B cell (primary cell): ENCODE data around the gene MAPK8.

Source experiments
- CTCF ChIP-seq: fragments of 200-600 bp; IDR thresholded peaks from one replicate; pipeline ENCODE4 v1.8.0; 2022; ENCODE audit warnings: antibody characterized with exemption, mild to moderate bottlenecking
- EZH2 ChIP-seq: IDR thresholded peaks from 2 replicates; pipeline ENCODE4 v1.6.1; 2012; ENCODE audit warnings: borderline replicate concordance, low read depth, mild to moderate bottlenecking, moderate library complexity, low read length; ENCODE audit not compliant: insufficient read depth, poor library complexity, severe bottlenecking

GRCh38 chr10:48282829-48283228 is 23.6 kb upstream of the MAPK8 start:
- no peak for TF ChIP-seq CTCF
- no peak for TF ChIP-seq EZH2
